Activated effector memory CD4-positive, alpha-beta T cell treated with Interleukin-2 at 50 U/mL for 16 hours (primary cell): ENCODE measurements around the gene SCART1.
"Not testable (repeated sequence)": the region's sequence is repeated elsewhere in the genome, so short reads cannot be mapped to it uniquely, and the experiment has no call there.

Source experiments
- DNase-seq: peaks from one replicate; pipeline ENCODE4 v3.0.0-alpha.2; 2020

The SCART1 gene

DNA sequence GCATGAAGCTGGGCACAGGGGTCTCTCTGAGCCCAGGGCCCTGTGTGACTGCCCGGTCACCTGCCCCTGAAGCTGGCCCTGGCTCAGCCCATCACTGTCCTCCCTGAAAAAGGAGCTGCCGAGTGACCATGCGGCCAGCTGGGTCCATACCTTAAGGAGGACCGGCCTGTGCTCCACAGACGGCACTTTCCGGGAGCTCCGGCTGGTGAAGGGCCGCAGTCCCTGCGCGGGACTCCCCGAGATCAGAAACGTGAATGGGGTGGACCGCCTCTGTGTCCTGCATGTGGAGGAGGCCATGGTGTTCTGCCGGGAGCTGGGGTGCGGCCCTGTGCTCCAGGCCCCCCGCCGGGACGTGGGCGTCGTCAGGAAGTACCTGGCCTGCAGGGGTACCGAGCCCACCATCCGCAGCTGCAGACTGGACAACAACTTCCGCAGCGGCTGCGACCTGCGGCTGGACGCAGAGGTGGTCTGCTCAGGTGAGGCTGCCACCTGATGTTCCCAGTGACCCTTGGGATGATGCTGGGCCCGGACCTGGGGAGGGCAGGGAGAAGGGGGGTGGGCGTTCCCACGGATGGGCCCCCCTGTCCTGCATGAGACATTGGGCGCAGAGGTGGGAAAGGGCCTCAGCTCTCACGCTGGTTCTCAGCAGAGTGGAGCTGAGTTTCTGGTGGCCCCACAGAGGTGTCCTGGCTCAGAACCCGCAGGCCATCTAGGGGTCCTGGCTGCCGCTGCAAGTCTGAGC, 3.5 kb downstream of the SCART1 start:
- no peak for DNase-seq

DNA sequence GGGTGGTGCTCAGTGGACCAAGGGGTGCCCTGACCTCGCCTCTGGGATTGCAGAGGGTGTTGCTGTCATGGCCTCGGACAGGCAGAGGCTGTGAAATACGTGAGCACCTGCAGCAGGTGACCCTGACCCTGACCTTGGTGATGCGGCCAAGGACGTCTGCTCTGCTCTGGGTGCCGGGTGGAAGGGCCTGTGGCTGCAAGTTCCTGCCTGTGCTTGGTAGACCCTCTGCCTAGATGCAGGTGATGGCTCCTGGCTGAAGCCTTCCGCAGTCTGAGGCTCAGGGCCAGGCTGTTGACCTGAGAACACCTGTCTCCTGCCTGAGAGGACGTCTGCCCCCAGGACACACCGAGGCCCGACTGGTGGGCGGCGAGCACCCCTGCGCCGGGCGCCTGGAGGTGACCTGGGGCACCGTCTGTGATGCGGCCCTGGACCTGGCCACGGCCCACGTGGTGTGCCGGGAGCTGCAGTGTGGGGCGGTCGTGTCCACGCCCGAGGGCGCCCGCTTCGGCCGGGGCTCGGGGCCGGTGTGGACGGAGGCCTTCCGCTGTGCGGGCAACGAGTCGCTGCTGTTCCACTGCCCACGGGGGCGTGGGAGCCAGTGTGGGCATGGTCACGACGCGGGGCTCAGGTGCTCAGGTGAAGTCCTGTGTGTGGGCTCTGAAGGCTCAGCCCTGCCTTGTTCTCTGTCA, 4.4 kb downstream of the SCART1 start:
- DNase-seq: no peak

DNA sequence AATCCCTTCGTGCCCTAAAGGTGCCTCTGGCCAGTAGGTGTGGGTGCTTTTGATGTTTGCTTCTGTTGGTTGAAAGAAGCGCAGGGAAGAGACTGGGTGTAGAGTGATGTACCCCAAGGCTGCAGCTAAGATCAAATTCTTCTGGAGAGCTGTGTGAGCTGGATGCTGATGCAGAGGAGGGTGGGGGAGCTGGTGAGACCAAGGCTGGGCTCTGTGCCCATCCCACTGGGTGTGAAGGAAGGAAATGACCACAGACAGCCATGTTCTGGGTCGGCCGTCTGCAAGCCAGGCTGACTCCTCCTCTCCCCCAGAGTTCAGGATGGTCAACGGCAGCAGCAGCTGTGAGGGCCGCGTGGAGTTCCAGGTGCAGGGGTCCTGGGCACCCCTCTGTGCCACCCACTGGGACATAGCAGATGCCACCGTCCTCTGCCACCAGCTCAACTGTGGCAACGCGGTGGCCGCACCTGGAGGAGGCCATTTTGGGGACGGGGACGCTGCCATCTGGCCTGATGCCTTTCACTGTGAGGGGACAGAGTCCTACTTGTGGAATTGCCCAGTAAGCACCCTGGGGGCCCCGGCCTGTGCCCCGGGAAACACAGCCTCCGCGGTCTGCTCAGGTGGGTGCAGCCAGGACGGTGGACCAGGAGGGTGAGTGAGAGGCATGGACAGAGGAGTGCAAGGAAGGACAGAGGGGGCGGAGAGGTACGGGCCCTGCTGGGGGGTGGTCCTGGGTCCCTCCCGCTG, 5.1 kb downstream of the SCART1 start:
- DNase-seq: no peak

DNA sequence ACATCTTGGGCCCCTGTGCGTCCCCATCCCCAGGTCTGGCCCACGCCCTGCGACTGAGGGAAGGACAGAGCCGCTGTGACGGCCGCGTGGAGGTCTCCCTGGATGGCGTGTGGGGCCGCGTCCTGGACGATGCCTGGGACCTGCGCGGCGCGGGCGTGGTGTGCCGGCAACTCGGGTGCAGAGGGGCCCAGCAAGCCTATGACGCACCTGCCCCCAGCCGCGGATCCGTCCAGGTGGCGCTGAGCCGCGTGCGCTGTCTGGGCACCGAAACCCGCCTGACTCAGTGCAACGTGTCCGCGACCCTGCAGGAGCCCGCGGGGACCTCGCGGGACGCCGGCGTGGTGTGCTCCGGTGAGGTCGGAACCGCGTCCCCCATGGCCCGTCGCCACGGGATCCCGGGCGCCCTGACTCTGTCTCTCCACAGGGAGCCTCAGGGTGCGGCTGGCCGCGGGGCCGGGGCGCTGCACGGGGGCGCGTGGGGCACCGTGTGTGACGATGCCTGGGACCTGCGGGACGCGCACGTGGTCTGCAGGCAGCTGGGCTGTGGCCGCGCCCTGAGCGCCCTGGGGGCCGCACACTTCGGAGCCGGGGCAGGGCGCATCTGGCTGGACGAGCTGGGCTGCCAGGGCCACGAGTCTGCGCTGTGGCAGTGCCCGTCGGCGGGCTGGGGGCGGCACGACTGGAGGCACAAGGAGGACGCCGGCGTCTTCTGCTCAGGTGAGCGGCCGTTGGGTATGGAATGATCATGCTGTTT, 5.9 kb downstream of the SCART1 start:
- no peak for DNase-seq

DNA sequence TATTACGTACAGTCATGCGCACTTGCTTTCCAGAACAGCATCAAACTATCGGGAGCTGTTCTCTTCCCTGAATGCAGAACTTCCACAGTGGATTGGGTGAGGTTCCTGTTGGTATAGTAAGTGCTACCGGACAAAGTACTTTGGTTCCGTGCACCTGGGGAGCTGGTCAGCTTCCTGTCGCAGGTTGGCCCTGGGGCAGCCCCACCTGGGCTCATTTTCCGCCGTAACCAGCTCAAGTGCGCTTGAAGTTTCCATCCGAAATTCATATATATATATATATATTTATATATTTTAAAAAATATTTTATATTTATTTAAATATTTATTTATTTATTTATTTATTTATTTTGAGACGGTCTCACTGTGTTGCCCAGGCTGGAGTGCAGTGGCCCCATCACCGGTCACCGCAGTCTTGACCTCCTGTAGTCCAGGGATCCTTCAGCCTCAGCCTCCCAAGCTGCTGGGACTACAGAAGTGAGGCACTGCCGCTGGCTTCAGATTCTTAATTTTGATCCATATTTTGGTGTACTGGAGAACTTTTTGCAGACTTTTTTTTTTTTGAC, 6.5 kb downstream of the SCART1 start:
- no peak for DNase-seq

DNA sequence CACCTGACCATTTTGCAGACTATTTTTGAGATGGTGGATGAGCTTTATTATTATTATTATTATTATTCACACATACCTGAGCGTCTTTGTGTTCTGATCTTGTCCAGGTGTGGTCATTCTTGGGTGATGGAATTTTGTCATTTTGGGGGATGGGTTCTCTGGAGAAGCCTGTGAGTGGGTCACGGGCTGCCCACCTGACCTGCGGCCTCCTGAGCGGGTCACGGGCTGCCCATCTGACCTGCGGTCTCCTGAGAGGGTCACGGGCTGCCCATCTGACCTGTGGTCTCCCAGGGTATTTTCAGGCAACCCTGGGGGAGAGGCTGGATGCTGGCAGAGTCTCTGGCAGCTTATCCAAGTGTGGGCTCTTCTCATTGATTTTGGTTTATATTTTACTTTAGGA, 7.3 kb downstream of the SCART1 start:
- DNase-seq: no peak

DNA sequence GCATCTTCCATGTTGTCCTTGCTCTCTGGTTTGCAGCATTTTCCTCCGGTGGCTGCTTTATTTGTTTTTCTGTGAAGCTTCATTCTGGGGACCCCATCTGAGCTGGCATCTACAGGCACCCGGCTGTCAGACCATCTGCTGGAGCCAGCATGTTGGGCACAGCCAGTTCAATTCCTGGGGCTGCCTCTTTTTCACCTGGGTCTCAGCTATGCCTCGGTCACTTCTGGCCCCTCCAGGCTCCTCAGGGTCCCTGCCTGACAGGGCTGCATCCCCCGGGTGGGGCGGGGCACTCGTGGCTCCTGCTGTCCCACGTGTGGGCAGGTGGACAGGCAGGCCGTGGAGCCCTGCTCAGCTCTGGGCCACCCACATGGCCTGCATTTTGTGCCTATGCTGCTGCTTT, 8.1 kb downstream of the SCART1 start:
- DNase-seq: no peak

DNA sequence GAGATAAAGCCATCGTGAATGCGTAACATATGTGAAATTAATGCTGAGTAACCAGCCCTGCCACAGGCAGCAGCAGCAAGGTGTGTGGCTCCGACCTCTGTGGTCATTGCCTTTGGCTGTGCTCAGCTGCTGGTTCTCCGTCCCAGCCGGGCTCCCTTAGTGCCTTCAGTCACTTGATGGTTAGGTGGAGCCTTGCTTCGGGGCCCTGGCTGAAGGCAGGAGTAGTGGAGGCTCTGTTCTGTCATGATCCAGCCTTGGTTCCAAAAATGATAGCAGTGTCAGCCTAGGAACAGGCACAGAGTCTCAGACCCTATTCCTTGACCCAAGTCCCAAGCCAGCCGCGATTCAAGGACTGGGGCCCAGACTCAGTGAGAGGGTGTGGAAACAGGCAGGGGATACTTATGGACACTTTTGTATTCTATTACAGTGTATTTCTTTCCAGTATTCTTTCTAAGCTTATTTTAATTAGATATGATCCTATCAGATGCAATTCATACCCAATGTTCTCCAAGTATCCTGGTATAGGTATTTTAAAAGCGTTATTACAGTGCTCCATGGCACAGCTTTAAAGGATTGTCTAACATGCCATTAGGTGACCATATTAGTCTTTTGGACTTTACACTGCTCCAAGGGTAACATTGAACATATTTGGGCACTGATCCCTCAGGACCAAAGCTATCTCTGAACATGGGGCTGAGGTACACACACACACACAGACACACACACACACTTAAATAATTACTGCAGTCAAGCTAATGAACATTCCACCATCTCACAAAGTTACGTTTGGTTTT, 9.0 kb downstream of the SCART1 start:
- DNase-seq: no peak

DNA sequence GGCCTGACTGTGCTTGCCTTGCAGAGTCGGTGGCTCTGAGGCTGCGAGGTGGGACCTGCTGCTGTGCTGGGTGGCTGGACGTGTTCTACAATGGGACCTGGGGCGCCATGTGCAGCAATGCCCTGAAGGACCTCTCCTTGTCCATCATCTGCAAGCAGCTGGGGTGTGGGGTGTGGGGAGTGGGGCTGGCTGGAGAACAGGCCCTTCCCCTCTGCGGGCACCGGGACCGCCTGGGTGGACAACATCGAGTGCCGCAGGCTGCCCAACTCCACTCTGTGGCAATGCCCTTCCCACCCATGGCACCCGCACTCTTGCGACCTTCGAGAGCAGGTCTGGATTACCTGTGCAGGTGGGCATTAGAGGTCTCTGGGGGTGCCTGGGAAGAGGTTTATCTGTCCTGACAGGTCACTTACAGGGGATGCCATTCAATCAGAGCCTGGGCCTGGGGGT, 10.9 kb downstream of the SCART1 start:
- DNase-seq: no peak

DNA sequence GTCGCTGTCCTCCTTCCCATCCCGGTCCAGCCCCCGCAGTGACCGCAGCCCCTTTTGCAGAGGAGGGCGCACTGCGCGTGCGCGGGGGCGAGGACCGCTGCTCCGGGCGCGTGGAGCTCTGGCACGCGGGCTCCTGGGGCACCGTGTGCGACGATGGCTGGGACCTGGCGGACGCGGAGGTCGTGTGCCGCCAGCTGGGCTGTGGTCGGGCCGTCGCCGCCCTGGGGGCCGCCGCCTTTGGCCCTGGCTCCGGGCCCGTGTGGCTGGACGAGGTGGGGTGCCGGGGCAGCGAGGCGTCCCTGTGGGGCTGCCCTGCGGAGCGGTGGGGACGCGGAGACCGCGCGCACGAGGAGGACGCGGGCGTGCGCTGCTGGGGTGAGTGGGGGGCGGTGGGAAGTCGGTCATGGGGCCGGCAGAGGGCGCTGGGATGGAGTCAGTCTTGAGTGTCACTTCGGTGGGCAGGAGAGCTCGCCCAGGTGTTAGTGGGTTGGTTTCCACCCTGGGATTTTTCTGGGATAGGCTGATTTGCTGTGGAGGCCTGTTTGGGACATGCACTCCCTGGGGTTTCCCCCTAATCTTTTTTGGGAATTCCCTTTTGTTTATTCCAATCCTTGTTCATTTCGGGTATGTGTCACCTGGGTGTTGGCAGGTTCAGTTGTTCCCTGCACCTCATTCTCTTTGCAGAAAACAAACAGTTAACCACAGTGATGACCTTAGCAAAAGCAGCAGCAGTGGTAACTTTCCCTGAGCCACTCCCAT, 11.6 kb downstream of the SCART1 start:
- DNase-seq: no peak

DNA sequence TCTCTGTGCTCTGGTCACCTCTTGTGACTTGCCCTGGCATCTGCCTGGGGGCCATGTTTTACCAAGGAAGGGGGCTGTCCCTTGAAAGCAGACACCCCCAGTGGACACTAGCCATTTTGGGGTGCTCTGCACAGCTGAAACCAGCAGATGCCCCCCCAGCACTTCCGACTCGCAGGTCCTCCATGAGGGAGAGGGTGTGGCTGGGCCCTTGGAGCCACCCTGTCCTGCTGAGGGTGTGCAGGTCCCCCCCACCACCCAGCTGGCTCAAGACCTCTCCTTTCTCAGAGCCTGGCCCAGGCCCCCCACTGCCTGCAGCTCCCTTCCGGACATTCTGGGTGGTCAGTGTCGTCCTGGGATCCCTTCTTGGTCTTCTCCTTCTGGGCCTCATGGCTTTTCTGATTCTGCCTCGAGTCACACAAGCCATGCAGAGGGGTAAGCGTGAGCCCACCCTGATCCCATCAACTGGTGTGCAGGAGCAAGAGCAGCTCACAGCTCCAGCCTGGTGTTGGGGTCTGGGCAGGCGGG, 12.3 kb downstream of the SCART1 start:
- DNase-seq: no peak

DNA sequence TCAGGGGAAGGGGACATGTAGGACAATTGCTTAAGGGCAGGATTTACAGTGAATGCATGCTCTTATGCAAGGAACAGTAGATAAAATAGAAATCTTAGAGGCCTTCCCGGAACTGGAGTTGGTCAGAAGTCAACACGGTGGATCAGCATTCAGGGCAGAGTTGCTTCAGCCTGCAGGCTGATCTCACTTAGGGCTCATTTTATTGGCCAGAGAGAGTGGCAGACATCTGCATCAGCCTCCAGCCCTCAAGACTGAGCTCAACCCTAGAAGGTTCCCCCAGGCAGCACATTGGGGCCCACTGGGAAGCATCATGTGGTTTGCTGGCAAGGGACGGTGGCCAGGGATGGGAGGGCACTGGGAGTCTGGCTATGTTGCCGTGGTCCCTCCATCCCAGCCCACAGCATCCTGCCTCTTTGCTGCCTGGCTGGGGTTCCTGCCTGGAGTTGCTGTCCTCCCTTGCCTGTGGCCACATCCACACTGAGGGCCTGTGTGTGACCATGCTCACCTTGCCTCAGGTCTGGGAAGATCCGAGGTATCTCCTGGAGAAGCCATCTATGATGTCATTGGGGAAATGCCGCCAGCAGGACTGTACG, 13.0 kb downstream of the SCART1 start:
- no peak for DNase-seq

DNA sequence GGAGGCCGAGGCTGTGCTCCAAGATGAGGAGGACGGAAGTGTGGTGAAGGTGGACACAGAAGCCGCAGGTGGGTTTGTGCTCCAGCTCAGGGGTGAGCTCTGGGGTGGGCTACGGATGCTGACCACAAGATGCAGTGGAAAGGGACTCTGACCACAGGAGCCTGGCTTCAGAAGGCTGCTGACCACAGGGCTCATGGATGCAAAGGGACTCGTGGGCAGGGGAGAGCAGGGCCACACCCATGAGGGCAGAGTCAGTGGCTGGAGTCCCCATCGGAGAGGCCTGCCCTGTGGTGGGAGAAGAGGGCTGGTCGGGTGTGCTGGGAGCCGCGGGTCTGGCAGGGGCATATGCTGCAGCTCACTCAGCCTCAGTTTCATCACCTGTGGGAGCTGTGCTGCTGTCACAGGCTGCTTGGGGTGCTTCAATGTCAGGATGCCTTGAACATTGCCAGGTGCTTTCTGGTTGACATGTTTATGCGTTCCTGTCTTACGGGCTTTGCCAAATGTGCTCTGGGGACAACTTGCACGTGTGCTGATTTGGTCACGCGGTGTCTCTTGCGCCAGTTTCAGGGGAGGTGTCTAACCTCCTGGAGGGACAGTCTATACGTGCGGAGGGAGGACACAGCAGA, 13.7 kb downstream of the SCART1 start:
- DNase-seq: no peak

DNA sequence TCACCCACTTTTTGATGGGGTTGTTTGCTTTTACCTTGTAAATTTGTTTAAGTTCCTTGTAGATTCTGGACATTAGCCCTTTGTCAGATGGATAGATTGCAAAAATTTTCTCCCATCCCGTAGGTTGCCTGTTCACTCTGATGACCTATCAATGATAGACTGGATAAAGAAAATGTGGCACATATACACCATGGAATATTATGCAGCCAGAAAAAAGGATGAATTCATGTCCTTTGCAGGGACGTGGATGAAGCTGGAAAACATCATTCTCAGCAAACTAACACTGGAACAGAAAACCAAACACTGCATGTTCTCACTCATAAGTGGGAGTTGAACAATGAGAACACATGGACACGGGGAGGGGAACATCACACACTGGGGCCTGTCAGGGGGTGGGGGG, 15.5 kb downstream of the SCART1 start:
- DNase-seq: not testable (repeated sequence)

DNA sequence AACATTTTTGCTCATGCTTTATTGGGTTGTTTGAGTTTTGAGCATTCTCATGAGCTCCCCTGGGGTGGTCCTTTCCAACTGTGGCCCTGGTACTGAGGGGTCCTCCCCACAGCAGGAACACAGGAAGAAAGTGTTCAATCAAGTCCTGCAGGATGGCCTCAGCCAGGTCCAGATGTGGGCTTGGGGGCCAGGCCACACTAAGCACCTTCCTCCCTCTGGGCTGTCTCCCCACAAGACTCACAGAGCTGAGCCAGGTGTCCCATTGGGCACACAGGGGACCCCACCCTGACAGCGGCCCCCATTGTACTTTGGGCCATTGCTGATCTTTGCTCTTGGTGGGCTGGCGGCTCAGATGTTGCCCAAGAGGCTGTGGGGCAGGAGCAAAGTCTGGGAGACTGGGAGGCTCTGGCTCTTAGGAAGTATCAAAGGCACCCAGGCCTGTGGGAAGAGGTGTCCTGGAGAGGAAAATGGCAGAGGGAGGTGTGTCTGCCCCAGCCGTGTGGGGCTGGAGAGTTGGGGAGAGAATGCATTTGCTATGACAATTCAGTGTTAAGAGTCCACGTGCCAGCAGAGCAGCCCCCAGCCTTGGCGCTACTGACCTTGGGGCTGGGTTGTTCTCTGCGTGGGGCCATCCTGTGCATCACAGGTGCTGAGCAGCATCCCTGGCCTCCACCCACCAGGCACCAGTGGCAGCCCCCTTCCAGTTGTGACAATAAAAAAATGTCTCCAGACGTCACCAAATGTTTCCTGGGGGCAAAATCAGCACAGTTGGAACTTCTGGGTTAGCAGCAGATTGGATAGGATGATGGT, 17.8 kb downstream of the SCART1 start:
- no peak for DNase-seq

DNA sequence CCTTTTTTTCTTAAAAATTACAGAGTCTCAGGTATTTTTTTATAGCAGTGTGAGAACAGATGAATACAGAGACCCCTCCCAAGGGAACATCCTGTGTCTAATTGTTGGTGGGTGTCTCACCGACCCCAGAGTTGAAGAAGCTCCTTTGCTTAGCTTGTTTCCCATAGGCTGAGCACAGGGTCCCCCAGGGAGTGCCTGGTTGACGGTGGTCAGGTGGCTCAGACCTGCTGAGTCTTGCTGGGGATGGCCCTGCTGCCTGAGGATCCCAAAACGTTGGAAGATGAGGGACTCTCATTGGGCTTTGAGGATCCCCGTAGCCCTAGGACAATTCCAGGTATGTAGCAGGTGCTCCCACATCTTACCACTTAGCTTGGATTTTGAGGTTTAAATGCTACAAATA, 19.5 kb downstream of the SCART1 start:
- DNase-seq: no peak

DNA sequence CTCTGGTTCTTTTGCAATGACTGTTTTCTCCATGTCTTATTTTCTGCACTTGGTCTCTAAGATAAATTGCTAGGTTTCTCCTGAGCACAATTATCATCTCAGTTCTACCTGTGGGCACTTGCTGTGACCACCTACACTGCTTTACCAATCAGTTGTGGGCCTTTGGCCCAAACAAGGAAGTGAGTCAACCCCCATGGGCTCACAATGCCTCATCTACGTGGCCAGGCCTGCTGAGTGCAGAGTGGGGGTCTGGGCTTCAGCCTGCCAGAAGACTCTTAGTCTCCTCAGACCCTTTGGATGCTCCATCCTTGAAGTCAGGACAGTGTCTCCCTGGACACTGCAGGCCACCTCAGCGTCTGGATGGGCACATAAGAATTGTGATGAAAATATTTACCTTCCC, 20.3 kb downstream of the SCART1 start:
- no peak for DNase-seq

DNA sequence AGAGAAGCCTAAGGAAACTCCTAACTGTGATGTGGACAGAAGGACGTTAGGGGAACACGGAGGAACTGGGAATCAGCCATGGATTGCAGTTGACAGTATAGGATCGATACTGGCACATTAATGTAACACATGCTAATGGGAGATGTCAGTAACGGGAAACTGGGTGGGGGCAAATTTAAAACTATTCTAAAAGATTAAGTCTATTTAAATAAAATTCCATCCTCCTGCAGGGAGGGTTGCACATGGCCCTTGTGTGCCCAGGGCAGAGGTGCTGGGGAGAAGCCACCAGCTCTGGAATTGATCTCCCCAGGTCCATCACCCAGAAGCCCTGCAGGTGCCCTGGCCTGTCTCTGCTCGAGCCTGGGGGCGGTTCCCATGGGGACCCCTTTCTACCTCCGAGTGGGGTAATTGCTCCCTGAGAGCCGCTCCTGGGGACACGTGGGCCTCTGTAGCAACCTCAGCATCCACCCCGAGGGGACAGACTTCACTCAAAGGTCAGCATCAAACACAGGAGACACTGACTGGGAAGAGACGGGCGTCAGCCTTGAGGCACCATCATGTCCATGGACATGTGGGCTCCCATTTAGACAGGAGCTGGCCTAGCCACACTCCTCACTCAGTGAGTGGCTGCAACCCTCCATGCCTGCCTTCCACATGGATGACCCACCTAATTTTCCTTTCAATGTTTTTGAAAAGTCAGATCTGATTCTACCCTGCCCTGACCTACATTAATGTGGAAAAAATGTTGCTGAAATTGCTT, 21.1 kb downstream of the SCART1 start:
- no peak for DNase-seq

DNA sequence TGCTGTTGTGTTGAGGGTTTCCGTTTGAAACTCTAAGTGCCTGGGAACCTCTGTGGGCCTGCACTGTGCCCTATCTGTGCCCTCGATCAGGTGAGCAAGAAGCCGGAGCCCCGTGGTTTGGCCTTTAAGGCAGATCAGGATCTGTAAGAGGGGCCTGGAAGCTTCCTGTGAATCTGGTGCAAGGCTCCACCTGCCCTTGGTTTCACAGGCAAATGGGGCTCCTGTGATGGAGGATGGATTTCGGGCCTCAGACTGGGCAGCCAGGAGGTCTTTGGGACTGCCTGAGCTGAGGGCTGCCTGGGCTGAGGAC, 21.6 kb downstream of the SCART1 start:
- DNase-seq: peak; percentile 48
